ENCODE results near the gene THAP2.
"Not testable (repeated sequence)": the region's sequence is repeated elsewhere in the genome, so short reads cannot be mapped to it uniquely, and the experiment has no call there.

DNA sequence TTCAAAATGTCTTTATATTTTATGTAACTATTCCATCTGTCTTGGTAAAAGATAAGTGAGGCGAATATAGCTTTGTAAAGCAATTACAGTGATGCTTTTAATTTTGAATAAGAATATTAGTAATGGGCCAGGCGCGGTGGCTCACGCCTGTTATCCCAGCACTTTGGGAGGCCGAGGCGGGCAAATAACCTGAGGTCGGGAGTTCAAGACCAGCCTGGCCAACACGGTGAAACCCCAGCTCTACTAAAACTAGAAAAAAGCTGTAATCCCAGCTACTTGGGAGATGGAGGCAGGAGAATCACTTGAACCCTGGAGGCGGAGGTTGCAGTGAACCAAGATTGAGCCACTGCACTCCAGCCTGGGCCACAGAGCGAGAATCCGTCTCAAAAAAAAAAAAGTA lies 23.1 kb downstream of the THAP2 start:
- not testable (repeated sequence) for TF ChIP-seq POLR2A, POLR2AphosphoS5 (IDR thresholded peaks at IDR 0.05; ENCODE audit: low read depth, low read length)

Measured in GM12891 (cell line).